Pons (tissue), 1 donor: ENCODE data around the gene RSBN1.
"Not testable (repeated sequence)": the region's sequence is repeated elsewhere in the genome, so short reads cannot be mapped to it uniquely, and the experiment has no call there.

Experiments
- DNase-seq: peaks from one replicate; pipeline ENCODE4 v3.0.0-alpha.2; 2016; ENCODE audit warnings: low spot score

The RSBN1 gene

GRCh38 chr1:113811888-113812660 is at the start of gene RSBN1:
TSS of gene RSBN1 (minus strand) at chr1:113812476. CDS start at chr1:113812412, 64 bp downstream.
- peak; percentile 100 for DNase-seq

GRCh38 chr1:113861641-113862040 is 49.4 kb upstream of the RSBN1 start:
- DNase-seq = no peak

- DNase-seq = no peak
These were observed 48.6 kb upstream of the RSBN1 start for GRCh38 chr1:113860891-113861290.

GRCh38 chr1:113859478-113860175 is 47.4 kb upstream of the RSBN1 start:
- peak; percentile 53 for DNase-seq

- DNase-seq = no peak
These were observed 46.7 kb upstream of the RSBN1 start for GRCh38 chr1:113858982-113859381.

- DNase-seq = no peak
These were observed 46.1 kb upstream of the RSBN1 start for GRCh38 chr1:113858418-113858817.

GRCh38 chr1:113857776-113858175 is 45.5 kb upstream of the RSBN1 start:
- no peak for DNase-seq

- DNase-seq = no peak
These were observed 44.1 kb upstream of the RSBN1 start for GRCh38 chr1:113856401-113856790.

GRCh38 chr1:113855630-113856400 is 43.5 kb upstream of the RSBN1 start:
- no peak for DNase-seq

GRCh38 chr1:113854234-113854633 is 42.0 kb upstream of the RSBN1 start:
- no peak for DNase-seq

GRCh38 chr1:113852694-113853093 is 40.4 kb upstream of the RSBN1 start:
- not testable (repeated sequence) for DNase-seq

GRCh38 chr1:113850127-113850796 is 38.0 kb upstream of the RSBN1 start:
- no peak for DNase-seq

- DNase-seq = no peak
These were observed 36.8 kb upstream of the RSBN1 start for GRCh38 chr1:113849072-113849471.

GRCh38 chr1:113846391-113847035 is 34.2 kb upstream of the RSBN1 start:
- DNase-seq = no peak

GRCh38 chr1:113836534-113836933 is 24.3 kb upstream of the RSBN1 start:
- no peak for DNase-seq

- peak; percentile 81 for DNase-seq
These were observed 23.5 kb upstream of the RSBN1 start for GRCh38 chr1:113835686-113836290.

- DNase-seq = no peak
These were observed 22.4 kb upstream of the RSBN1 start for GRCh38 chr1:113834716-113835115.

GRCh38 chr1:113830039-113830438 is 17.8 kb upstream of the RSBN1 start:
- no peak for DNase-seq

GRCh38 chr1:113821916-113822315 is 9.6 kb upstream of the RSBN1 start:
- DNase-seq = no peak

GRCh38 chr1:113818578-113818977 is 6.3 kb upstream of the RSBN1 start:
- no peak for DNase-seq

GRCh38 chr1:113813218-113813617 is 942 bp upstream of the RSBN1 start:
- DNase-seq = no peak
